Activated CD8-positive, alpha-beta memory T cell treated with anti-CD3 and anti-CD28 coated beads, Interleukin-2, amount 50 U/mL, for 24 hours (primary cell): ENCODE results near the gene PHLDB1.
"Not testable (repeated sequence)": the region's sequence is repeated elsewhere in the genome, so short reads cannot be mapped to it uniquely, and the experiment has no call there.

Source experiments
- DNase-seq: peaks from one replicate; pipeline ENCODE4 v3.0.0-alpha.2; 2020; ENCODE audit errors: extremely low read depth

PHLDB1 gene

DNA sequence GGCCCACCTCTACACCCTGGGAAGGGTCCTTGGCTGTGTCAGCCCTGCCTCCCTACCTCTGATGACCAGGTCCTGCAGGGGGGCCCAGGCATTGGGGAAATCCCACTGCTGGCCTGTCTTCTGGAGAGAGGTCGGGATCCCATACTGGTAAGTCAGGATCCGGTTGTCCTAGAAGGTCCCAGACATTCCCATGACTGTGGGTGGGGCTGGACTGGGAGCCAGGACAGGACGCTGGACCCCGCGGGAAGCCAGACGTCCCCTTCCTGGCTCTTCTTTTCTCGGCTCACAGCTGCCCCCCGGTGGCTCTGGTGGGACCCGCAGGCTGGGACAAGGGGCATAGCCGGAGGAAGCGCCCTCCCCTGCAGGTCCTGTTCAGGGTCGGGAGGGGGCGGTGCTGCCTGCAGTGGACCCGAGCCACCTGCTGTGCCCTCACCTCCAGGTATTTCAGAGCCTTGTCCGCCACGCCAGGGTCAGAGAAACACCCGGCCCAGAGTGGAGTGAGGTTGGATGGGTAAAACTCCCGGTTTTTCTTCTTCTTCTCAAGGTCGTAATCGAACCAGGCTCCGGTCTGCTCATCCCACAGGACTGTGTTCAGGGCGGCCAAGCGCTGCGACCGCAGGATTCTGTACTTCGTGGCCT, 52.0 kb downstream of the PHLDB1 start:
- peak; percentile 66 for DNase-seq

GRCh38 chr11:118659953-118660680, 52.7 kb downstream of the PHLDB1 start:
- no peak for DNase-seq

DNA sequence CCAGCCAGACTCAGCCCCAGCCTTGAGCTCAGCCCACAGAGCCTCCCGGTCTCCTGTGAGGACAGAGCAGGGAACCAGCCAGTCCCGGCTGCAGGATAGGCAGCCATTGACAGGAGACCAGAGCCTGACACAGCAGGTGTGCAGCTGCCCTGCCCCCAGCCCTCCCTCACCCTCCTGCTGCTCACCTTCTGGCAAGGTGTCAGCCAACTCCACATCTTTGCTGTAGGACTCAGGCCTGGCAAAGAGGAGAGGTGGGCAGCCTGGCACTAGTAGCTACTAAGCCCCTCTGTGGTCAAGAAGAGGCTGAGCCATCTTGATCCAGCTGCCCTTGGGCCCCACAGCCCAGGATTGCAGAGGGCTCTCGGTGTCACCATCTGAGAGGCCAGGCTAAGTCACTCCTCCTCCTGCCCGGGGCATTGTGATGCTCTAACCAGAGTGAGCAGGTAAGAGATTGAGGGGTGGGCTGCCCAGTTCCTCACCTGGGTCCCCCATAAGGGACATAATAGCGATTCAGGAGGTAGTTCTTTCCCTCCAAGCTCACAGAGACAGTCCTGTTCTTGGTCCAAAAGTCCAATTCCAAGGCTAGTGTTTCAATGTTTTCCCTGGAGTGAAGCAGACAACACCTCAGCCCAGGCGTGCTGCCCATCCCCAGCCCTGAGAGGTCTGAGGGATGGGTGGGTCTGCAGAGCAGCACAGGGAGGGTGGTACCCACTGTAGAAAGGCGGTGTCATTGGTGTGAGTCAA, 53.4 kb downstream of the PHLDB1 start:
- no peak for DNase-seq

- DNase-seq, result no peak
These were observed 54.2 kb downstream of the PHLDB1 start for GRCh38 chr11:118661425-118662301.

DNA sequence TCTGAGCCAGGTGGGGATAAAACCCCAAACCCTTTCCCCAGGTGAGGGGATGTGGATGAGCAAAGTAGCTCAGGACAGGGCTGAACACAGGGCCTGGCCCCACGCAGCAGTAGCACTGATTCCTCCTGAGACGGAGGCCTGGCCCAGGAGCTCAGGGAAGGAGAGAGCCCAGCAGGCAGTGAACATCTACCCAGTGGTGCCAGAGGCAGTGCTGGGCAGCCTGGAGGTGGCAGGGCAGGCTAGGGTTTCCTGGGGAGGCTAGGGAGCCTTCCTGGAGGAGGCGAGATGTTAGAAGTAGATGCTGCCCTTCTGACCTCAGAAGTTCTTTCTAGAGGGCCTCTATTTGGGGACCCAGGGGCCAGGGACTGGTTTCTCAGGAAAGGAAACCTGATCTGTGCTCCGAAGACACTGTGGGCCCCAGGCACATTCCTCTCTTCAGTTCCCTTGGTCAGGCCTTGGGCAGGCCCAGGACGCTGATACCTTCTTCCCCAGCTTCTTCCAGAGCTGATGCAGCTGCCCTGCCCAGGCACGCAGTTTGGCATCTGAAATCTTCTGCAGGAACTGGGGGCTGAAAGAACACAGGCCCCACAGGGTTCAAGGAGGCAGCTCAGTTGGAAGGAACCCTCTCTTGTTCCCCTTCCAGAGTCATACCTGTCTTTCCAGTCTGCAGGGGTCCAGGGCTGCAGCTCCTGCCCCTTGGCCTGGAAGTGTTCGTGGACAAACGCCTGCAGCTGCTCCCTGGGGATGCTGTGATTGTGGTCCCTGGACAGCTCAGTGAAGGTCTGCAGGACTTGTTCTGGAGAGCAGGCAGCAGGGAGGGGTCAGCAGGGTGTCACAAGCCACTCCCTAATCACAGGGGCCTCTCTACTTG, 55.2 kb downstream of the PHLDB1 start:
- DNase-seq, result no peak

- no peak for DNase-seq
These were observed 56.0 kb downstream of the PHLDB1 start for GRCh38 chr11:118663381-118663780.

- DNase-seq, result no peak
These were observed 56.5 kb downstream of the PHLDB1 start for GRCh38 chr11:118663902-118664301.

DNA sequence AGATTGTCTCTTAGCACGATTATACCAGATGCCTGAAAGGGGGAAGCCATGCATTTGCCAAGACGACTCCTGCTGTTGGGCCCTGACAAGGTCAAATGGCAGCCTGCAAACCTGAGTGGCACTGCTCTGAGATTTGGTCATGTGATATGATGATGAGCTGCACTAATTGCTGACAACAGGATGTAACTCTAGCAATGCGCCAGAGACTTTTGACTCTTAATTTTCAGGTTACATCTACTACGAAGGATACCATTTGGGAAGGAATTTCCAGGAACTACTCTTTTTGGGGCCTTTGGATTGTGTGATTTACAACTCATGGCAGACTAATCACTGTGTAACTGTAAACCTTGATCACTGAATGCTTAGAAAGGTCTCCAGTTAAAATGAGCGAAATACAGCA, 59.0 kb downstream of the PHLDB1 start:
- no peak for DNase-seq

GRCh38 chr11:118670063-118670462, 62.6 kb downstream of the PHLDB1 start:
- DNase-seq, result no peak

GRCh38 chr11:118671254-118671653, 63.8 kb downstream of the PHLDB1 start:
- no peak for DNase-seq

DNA sequence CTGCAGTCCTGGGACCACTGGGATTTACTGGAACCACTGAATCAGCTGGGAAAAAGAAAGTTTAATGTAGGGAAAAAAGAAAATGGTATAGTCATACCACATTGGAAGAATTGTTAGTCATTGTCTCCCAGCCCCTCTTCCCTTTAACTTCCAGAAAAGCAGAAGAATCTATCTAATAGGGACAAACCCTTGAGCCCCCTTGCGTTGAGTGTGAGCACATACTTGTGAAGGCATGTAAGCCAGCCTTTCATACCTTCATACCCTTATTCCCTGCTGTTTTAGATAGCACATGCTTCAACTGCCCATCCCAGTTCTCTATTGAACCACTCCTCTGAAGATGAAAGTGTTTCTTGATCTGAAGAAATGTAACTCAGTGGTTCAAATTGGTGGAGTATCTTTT, 65.4 kb downstream of the PHLDB1 start:
- DNase-seq, result no peak

DNA sequence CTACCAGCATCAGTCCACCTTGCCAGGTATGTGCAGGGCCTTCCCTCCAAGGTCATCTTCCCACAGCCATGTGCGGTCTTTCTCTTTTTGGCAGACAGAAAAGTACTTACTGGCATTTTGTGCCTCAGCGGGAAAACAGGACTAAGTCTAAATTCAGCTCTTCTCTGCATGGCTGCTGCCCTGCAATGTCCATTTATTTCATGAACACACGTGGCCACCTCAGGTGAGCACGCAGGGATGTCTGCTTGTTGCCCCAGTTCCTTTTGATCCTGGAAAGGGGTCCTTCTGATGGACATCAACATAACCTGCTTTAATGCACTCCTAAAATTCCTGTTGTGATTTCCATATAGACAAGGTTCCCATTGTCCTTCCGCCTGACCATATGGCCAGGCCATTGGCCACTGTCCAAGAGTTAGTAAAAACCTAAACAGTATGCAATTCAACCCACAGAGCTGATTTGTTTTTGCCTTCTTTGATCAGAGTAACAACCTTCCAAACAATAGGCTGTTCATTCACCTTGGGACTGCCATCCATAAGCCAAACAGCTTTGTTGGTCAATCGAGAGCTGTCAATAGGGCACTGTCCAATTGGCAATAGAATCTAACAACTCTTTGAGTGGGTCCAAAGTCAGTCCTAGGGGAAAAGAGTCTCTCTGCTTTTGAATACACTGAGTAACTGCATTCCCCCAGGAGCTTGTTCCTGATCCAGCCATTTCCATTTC, 66.1 kb downstream of the PHLDB1 start:
- no peak for DNase-seq

GRCh38 chr11:118674082-118674435, 66.6 kb downstream of the PHLDB1 start:
- no peak for DNase-seq

DNA sequence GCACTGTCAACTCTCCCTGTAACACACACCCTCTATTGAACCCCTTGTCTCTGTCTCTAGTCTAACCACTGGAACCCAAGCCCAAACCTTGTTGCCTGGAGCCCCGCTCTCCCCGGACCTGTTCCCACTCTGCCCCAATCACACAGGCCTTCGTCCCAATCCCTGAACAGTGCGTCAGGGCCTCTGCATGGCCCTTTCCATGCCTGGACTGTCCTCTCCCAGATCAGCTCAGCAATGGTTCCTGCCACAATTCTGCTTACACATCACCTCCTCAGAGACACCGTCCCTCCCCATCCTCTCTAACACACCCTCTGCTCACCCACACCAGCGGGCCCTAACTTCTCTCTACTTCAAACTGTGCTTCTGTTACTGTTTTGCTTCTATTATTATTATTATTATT, 70.6 kb downstream of the PHLDB1 start:
- DNase-seq, result no peak

DNA sequence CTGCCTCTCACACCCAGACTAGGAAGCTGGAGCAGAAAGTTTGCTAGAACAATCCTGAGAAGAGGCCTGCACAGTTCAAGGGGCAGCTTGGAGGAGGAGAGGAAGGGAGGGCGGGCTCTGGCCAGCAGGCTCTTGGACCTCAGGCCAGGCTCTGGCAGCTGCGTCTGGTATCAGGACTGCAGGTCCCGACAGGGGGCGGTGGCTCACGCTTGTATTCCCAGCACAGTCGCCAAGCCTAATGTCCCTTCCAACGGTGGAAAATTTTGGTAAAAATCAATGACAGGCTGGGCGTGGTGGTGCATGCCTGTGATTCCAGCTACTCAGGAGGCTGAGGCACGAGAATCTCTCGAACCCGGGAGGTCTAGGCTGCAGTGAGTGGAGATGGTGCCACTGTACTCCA, 71.5 kb downstream of the PHLDB1 start:
- not testable (repeated sequence) for DNase-seq

- no peak for DNase-seq
These were observed 72.1 kb downstream of the PHLDB1 start, which contains the start of gene TREH for GRCh38 chr11:118679483-118679882. Gene TREH (minus strand): TSS chr11:118679650. CDS start chr11:118679627, 23 bp downstream.

DNA sequence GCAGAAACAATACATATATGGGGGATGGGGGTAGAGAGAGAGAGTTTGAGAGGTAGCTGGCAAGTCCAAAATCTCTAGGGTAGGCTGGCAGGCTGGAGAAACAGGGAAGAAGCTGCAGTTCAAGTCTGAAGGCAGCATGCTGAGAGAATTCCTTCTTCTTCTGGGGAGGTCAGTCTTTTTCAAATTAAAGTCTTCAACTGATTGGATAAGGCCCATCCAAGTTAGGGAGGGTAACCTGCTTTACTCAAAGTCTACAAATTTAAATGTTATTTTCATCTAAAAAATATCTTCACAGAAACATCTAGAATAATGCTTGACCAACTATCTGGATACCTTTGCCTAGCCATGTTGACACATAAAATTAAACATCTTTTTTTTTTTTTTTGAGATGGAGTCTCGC, 75.0 kb downstream of the PHLDB1 start:
- DNase-seq, result no peak

DNA sequence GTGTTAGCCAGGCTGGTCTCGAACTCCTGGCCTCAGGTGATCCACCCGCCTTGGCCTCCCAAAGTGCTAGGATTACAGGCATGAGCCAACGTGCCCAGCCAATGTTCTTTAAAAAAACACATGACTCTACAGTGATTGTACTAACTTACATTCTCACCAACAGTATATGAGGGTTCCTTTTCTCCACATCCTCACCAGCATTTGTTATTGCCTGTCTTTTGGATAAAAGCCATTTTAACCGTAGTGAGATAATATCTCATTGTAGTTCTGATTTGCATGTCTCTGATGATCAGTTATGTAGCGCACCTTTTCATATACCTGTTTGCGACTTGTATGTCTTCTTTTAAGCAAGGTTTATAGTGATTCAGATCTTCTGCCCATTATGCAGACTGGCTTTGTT, 75.5 kb downstream of the PHLDB1 start:
- not testable (repeated sequence) for DNase-seq

- no peak for DNase-seq
These were observed 76.8 kb downstream of the PHLDB1 start for GRCh38 chr11:118684187-118684586.

DNA sequence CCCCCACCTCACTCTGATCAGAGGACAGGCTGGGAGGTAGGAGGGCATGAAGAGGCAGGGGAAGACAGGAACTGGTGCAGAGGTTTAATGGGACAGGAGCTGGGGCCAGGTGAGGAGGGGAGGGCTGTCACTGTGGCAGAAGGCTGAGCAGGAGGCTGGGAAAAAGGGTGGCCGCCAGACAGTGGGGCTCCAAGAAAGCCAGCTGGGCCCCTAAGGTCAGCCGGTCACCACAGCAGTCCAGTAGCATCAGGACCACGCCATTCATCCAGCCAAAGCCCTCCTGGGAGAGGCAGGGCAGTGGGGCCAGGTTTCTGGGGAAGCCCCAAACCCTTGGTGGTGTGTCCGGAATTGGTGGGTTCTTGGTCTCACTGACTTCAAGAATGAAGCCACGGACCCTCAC, 80.5 kb downstream of the PHLDB1 start:
- no peak for DNase-seq
